Measurements from ENCODE around the gene SLC10A7.

The SLC10A7 gene

DNA sequence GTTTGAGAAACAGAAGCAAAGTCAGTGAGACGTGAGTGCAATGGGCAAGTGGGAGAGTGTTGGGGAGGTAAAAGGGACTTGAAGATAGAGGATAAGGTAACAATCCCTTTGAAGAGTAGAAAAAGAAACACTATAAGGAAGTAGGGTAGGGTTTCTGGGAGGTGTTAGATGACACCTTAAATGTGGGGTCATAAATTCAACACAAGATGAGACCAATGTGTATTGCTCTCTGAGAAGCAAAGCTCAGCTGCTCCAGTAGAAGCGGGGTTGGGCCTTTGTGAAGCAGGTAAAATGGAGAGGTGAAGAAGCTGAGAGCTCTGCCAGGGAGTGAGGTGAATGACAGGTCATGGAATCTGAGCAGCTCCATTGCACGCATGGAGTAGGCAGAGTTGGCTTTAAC lies 222.1 kb downstream of the SLC10A7 start:
- no peak for DNase-seq

DNA sequence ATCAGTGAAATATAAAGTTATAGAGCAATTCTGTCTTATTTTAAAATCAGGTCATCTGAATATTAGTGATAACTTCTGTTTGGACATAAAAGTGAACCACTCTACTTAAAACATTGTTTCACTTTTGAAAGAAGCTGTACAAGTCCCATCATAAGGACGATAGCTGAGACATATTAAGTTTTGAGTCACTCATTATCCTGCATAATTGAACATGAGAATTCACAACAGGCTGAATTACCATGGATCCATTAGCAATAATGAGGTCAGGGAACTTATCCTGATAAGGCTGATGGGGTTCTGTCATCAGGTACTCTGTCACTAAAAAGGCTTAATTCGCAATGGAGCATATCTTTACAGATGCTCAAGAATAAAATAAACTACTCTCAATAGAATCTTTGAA lies 227.0 kb downstream of the SLC10A7 start:
- DNase-seq = no peak

DNA sequence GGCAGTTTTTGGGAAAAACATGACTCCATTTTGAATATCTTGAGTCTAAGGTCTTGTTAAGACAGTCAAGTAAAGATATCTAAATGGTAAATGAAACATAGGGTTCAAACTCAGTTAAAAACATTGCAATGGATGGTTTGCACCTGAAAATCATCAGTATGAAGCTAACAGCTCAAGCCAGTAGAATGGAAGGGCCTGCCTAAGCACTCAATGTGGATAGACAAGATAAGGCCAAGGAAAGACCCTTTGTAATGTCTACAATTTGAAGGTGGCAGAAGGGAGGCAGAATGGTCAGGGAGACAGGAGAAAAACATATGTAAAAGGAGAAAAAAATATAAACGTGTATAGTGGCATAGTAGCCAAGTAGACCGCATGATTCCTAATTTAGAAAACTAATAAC lies 229.2 kb downstream of the SLC10A7 start:
- no peak for DNase-seq

- no peak for DNase-seq
Observed at GRCh38 chr4:146291313-146291712, 230.4 kb downstream of the SLC10A7 start.

DNA sequence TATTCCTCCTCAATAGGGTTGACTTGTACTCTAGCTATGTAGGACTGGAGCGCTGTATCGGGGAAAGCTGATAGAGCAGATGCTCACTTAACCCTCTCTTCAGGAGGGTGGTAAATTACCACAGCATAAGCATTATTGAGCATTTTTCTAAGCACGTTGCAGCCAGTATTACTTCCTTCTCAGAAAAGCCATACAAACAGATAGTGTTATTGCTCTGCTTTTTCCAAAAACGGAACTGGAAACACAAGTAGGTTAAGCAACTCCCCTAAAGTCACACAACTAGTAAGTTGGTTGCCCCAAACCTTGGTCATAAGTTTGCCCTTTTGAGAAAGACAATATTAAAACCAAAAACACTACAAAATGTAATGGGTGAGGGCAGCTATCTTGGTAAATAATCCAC lies 233.5 kb downstream of the SLC10A7 start:
- DNase-seq = no peak

- no peak for DNase-seq
Observed at GRCh38 chr4:146285037-146285436, 236.7 kb downstream of the SLC10A7 start.

- DNase-seq = no peak
Observed at GRCh38 chr4:146283758-146284651, 237.7 kb downstream of the SLC10A7 start.

DNA sequence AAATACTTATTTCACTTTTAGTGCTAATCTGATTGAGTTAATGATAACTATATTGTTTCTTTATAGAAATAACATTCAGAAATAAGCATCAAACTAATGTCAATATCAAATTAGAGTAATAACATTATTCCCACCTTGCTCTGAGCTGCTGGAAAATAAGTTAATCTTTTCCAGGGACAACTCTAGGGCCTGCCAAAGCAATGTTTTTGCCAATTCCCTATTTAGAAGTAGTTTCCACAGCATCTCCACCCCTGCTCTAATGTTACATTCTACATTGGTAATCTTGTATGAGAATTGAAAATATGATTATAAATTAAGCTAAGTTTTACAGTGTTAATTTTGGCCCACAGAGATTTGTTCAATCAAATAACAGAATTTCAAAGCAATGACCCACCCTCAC lies 239.1 kb downstream of the SLC10A7 start:
- no peak for DNase-seq

DNA sequence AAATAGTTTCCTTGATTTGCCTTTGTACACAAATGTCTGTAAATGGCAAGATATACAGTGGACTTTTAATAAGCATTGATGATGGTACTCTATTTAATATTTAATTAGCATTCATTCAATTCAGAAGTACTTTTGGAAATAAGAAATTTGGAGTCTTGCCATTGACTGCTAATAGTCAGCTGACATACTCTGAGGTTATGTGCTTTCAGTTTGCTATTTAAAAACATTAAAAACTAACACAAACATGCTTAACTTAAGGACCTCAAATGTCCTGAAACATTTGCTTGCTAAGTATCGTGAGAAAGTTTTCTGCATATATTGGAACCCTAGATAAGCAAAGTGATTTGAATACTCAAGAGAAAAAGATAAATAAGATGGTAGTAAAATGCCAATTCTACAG lies 242.8 kb downstream of the SLC10A7 start:
- DNase-seq = no peak

DNA sequence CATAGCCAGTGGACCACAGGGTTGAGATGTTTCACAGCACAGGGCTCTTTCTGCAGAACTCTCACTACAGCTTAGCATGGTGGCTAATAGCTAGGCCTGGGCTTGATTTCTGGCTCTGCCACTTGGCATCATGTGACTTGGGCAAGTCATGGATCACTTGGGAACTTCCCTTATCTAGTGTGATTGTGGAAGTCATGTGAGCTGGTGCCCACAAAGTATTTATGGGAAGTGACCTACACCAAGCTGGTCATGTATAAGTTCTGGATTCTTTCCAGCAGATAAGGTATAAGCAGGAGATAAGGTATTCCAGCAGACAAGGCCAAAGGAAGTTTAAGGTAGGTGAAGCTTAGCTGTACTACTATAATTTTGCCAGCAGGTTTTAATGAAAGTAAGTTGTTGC lies 246.4 kb downstream of the SLC10A7 start:
- no peak for DNase-seq

GRCh38 chr4:146274774-146275173 lies 247.0 kb downstream of the SLC10A7 start:
- DNase-seq = no peak

- DNase-seq = no peak
Observed at GRCh38 chr4:146273204-146273901, 248.4 kb downstream of the SLC10A7 start.

GRCh38 chr4:146271466-146271865 lies 250.3 kb downstream of the SLC10A7 start:
- no peak for DNase-seq

DNA sequence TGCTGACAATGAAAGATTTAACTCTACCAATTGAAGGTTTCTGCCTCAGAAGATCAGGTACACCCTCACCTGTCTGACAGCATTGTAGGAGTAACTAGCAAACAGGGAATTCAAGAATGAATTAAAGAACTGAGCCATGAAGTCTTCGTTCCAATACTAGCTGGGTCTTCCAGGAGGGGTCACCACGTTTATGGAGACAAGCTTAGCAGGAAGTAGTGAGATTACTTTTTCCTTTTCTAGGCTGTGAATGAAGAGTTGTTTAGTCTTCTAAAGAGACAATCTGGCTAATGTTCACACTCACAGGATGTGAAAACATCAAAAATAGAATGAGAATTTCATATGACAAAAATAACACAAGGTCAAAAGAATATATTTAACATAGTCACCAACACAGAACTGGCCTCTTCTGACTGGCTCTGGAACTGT lies 252.5 kb downstream of the SLC10A7 start:
- no peak for DNase-seq

DNA sequence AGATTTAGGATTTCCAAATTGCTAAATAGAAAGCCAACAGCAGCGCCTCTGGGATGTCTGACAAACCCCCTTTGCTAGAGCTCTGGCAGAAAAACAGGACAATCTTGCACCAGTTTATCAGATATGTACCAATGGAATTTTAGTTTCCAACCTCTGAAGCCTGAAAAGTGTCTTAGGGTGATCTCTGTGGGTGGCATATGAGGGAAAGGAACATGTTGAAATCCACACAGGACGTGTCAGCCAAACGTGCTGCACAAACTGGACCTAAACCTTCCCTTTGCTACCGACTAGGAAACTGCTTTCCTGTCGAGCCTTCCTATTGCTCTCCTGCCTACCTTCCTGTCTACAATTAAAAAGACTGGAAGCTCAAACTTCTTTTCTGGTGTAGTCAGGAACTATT lies 253.9 kb downstream of the SLC10A7 start:
- no peak for DNase-seq

DNA sequence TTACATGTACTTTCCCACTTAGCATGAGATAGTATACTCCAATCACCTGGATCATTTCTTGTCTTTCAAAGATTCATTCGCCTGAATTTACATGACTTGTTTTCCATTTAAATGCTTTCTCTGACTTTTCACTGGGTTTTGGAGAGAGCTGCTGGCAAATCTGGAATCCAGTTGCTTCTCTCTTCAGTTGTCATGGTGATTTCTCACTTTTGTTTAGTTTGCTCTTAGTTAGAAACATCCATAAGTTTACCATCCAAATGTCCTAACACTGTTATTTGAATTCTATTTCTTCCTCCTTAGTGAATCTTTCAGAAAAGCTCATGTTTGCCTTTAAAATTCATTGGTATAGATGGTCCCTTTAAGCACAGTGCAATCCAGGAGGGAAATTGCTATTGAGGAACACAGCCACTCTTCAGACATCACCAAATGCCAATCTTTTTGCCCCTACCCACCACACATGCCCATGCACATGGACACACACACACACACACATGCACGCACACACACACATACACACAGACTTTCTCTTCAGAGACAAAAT lies 255.7 kb downstream of the SLC10A7 start:
- DNase-seq = no peak

DNA sequence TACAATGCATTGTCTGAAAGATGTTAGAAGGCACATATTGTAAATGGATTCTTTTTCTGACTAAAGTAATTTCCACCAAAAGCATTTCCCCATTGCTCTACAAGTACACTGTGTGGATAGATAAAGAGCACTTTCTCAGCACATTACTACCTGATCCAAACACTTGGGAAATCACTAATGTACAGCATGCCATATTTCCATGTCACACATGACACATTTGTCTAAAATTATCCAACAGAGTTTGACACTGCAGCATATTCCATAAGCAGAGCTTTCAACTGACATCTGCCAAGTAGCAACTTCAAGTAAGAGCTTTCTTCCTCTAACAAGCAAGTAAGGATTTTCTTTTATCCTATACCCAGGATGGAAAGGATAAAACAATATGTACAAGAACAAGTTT lies 257.9 kb downstream of the SLC10A7 start:
- no peak for DNase-seq

- no peak for DNase-seq
Observed at GRCh38 chr4:146261041-146261440, 260.7 kb downstream of the SLC10A7 start.

DNA sequence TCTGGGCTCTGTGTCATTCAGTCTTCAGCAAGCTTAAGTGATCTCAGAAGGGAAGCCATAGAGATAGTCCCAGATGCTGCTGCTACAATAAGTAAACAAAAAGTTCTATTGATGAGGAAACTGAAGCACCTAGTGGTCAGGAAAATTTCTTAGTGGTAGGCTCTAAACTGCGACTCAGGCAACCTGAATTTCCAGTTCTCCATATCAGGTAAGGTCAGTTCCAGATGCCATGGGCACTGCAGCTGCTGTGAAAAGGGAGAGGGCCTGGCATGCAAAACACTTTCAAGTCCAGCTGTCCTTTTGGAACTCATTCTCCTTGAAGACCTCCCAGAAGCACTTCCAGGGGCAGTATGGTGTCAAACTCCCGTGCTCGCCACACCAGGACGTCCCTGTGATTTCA lies 261.2 kb downstream of the SLC10A7 start:
- no peak for DNase-seq

- DNase-seq = no peak
Observed at GRCh38 chr4:146257511-146257910, 264.2 kb downstream of the SLC10A7 start.

DNA sequence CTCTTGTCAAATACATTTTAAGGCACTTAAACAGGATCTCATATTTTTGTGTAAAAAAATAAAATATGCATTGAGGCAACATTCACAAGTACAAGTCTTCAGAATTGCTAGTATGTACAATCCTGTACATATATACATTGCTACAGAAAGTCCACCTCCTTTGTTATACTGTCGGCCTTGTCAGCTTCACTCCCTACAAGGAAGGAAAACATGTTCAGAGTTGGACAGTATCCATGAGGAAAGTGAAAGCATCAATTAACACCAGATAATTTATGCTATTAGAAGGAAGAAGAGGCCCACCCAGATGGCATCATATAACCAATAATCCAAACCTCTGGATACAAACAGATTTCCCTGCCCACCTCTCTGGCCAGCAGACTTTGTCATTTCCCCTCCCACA lies 265.4 kb downstream of the SLC10A7 start:
- DNase-seq = no peak

DNA sequence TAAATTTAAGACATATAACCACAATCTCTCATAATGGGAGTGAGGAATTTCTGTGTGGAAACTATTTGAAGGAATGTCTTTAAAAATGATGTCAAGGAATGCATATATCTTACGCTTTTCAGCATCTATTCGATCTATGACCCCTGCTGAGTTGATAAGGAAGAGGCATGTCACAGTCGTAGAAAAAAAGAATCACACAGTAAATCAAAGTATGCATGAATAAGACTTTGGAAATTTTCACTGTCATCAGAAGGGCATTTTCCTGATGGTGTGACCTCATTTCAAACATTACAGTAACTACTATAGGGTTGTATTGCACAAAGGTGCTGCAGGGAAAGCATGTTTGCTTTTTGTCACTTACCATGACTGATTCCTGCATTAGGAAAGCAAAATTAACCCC lies 265.9 kb downstream of the SLC10A7 start:
- no peak for DNase-seq

DNA sequence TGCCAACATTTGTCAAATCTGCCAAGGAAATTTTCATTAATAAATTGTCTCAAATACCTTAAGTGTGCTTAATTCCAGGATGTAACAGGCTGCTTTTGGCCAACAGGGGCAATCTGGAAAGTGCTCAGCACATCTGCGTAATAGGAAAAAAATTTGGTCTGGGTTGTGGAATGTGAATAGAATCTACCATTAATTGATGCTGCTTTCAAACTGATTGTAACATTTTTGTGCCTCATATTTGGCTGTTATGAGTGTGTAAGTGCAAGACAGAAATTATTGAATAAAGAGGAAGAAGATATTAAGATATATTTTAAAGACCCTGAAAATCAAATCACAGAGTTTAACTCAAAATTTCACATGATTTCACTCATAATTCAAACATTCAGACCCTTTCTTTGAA lies 266.3 kb downstream of the SLC10A7 start:
- DNase-seq = no peak

- DNase-seq = no peak
Observed at GRCh38 chr4:146252969-146253611, 268.6 kb downstream of the SLC10A7 start.

Measured in SHP77 (cell line).